ENCODE data around the gene SYTL1. TPM values are rescaled to one million over a fixed set of nuclear protein-coding genes. Genes with fewer than 3 reads are reported as not detected.

SYTL1 gene
- total and polyA plus RNA-seq, 9 of the 15 experiments (the other 6 are each of a cell fraction or from before 2014, with no cell fraction given), result 0.04 to 9.3 (median 1.7) TPM

DNA sequence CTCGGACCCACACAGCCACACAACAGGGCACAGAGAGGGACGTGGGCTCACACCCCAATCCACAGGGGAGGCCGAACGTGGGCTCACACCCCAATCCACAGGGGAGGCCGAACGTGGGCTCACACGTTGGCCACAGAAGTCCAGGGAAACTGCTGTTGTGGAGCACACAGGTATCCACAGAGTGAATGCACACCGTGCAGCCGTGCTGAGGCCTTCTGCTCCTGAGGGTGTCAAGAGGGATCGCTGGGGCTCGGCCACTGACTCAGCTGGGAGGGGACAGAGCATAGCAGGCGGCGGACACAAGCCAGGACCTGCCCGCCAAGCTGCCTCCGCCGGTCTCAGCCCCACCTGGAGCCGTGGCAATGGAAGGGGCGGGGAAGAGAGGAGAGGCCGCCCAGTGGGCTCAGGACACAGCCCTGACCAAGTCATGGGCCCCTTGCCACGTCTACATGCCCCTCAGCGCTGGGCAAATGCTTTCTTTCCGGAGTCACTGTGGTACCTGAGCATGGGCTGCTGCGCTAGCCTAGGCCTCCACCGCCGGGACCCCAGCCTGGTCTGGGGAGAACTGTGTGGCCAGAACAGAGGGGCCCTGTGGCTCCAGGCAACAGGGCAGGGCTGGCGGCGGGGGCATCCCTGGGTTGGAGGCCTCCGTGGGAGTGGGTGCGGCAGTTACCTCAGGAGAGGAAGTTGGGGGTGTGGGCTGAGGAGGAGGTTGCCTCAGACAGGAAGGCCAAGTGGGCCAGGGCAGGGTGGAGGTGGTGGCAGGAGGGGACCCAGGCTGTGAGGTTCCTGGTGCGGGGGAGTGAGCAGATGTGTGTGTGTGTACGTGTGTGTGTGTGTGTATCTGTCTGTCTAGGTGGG lies 1.2 kb downstream of the SYTL1 start (continued):
- TF ChIP-seq, protein P1, sequence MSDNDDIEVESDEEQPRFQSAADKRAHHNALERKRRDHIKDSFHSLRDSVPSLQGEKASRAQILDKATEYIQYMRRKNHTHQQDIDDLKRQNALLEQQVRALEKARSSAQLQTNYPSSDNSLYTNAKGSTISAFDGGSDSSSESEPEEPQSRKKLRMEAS (CRISPR knock-in tag; IDR thresholded peaks at IDR 0.05), result peak; percentile 67
- TF ChIP-seq KLF10 (CRISPR knock-in tag; IDR thresholded peaks at IDR 0.05) (no peak), KDM1A (IDR thresholded peaks at IDR 0.05) (peak in 1 of 2 experiments; percentile 38; a peak in 1 of 4 replicates), SP2 (IDR thresholded peaks at IDR 0.05; ENCODE audit: extremely low read depth, low read depth, low read length, poor library complexity, severe bottlenecking) (no peak), MTA3 (IDR thresholded peaks at IDR 0.05; ENCODE audit: borderline replicate concordance) (peak; percentile 24; the same call in 1 of the 2 replicates), FOXP1 (CRISPR knock-in tag; IDR thresholded peaks at IDR 0.05) (peak; percentile 70; the same call in 1 of the 2 replicates), GTF2E2 (tag; IDR thresholded peaks at IDR 0.05) (peak; percentile 63; the same call in 1 of the 2 replicates), RBFOX2 (IDR thresholded peaks at IDR 0.05; ENCODE audit: low read depth, low read length) (peak; percentile 53), HMG20B (CRISPR knock-in tag; IDR thresholded peaks at IDR 0.05) (no peak), ATF7 (IDR thresholded peaks at IDR 0.05) (no peak), ELF4 (CRISPR knock-in tag; IDR thresholded peaks at IDR 0.05) (peak; percentile 75), TAF7 (tag; IDR thresholded peaks at IDR 0.05) (no peak)
- TF ChIP-seq, protein P2, sequence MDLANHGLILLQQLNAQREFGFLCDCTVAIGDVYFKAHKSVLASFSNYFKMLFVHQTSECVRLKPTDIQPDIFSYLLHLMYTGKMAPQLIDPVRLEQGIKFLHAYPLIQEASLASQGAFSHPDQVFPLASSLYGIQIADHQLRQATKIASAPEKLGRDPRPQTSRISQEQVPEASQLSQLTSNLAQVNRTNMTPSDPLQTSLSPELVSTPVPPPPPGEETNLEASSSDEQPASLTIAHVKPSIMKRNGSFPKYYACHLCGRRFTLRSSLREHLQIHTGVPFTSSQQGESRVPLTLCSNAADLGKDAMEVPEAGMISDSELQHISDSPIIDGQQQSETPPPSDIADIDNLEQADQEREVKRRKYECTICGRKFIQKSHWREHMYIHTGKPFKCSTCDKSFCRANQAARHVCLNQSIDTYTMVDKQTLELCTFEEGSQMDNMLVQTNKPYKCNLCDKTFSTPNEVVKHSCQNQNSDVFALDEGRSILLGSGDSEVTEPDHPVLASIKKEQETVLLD (IDR thresholded peaks at IDR 0.05), result peak; percentile 58; the same call in 1 of the 2 replicates
- TF ChIP-seq, protein P3, sequence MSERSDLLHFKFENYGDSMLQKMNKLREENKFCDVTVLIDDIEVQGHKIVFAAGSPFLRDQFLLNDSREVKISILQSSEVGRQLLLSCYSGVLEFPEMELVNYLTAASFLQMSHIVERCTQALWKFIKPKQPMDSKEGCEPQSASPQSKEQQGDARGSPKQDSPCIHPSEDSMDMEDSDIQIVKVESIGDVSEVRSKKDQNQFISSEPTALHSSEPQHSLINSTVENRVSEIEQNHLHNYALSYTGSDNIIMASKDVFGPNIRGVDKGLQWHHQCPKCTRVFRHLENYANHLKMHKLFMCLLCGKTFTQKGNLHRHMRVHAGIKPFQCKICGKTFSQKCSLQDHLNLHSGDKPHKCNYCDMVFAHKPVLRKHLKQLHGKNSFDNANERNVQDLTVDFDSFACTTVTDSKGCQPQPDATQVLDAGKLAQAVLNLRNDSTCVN (CRISPR knock-in tag; IDR thresholded peaks at IDR 0.05), result peak; percentile 65; the same call in 1 of the 2 replicates
- TF ChIP-seq, protein P4, sequence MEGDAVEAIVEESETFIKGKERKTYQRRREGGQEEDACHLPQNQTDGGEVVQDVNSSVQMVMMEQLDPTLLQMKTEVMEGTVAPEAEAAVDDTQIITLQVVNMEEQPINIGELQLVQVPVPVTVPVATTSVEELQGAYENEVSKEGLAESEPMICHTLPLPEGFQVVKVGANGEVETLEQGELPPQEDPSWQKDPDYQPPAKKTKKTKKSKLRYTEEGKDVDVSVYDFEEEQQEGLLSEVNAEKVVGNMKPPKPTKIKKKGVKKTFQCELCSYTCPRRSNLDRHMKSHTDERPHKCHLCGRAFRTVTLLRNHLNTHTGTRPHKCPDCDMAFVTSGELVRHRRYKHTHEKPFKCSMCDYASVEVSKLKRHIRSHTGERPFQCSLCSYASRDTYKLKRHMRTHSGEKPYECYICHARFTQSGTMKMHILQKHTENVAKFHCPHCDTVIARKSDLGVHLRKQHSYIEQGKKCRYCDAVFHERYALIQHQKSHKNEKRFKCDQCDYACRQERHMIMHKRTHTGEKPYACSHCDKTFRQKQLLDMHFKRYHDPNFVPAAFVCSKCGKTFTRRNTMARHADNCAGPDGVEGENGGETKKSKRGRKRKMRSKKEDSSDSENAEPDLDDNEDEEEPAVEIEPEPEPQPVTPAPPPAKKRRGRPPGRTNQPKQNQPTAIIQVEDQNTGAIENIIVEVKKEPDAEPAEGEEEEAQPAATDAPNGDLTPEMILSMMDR (IDR thresholded peaks at IDR 0.05 in 2 of 3, conservative IDR thresholded peaks at IDR 0.05 in 1 of 3; ENCODE audit: insufficient read depth in 2 of 3, low read depth in 1 of 3, low read length in 3 of 3), result no peak
- TF ChIP-seq, protein P5, sequence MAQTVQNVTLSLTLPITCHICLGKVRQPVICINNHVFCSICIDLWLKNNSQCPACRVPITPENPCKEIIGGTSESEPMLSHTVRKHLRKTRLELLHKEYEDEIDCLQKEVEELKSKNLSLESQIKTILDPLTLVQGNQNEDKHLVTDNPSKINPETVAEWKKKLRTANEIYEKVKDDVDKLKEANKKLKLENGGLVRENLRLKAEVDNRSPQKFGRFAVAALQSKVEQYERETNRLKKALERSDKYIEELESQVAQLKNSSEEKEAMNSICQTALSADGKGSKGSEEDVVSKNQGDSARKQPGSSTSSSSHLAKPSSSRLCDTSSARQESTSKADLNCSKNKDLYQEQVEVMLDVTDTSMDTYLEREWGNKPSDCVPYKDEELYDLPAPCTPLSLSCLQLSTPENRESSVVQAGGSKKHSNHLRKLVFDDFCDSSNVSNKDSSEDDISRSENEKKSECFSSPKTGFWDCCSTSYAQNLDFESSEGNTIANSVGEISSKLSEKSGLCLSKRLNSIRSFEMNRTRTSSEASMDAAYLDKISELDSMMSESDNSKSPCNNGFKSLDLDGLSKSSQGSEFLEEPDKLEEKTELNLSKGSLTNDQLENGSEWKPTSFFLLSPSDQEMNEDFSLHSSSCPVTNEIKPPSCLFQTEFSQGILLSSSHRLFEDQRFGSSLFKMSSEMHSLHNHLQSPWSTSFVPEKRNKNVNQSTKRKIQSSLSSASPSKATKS (CRISPR knock-in tag; IDR thresholded peaks at IDR 0.05), result no peak

Data from K562 (cell line).